Tibial nerve (tissue), 4 donors: ENCODE results near the gene CDC42BPB. TPM values are rescaled to one million over a fixed set of nuclear protein-coding genes. Genes with fewer than 3 reads are reported as not detected.

Experiments used
- DNase-seq, 2 donors: peaks; one replicate each; pipeline ENCODE4 v3.0.0-alpha.2; 2019; ENCODE audit warnings: low spot score in 2 of 2
- H3K27ac ChIP-seq, 4 donors: fragments of 200-600 bp; sonication (generic) in 3 of 4; one replicate each; pipeline ENCODE4 v1.5.1; 2017 to 2019; ENCODE audit warnings: mild to moderate bottlenecking in 1 of 4
- H3K27me3 ChIP-seq, 2 donors: fragments of 200-600 bp; sonication (generic) in 1 of 2; one replicate each; pipeline versions ENCODE4 v1.5.1 to v1.6.0; 2017 to 2019
- H3K36me3 ChIP-seq, 3 donors: fragments of 200-600 bp; sonication (generic); one replicate each; pipeline ENCODE4 v1.5.1; 2018 to 2019
- H3K4me1 ChIP-seq, 4 donors: fragments of 200-600 bp; sonication (generic) in 3 of 4; one replicate each; pipeline ENCODE4 v1.5.1; 2017 to 2019
- H3K4me3 ChIP-seq, 4 donors: fragments of 200-600 bp; sonication (generic) in 3 of 4; one replicate each; pipeline ENCODE4 v1.5.1; 2017 to 2019; ENCODE audit warnings: mild to moderate bottlenecking in 1 of 4, moderate library complexity in 1 of 4
- H3K9me3 ChIP-seq, 4 donors: fragments of 200-600 bp; sonication (generic) in 3 of 4; one replicate each; pipeline ENCODE4 v1.5.1; 2017 to 2019
- CTCF ChIP-seq, 5 experiments: fragments of 200-600 bp in 3 of 5; fragments of 450-650 bp in 2 of 5; sonication (generic) in 3 of 5; IDR thresholded peaks; one replicate each; pipeline ENCODE4 v1.5.1; 2016 to 2019; ENCODE audit warnings: antibody characterized with exemption in 5 of 5, mild to moderate bottlenecking in 3 of 5, moderate library complexity in 2 of 5
- EP300 ChIP-seq, 2 donors: sonication (generic); formaldehyde crosslinking; IDR thresholded peaks; one replicate each; pipeline ENCODE4 v1.6.1; 2017; ENCODE audit warnings: antibody characterized with exemption in 2 of 2, mild to moderate bottlenecking in 1 of 2
- POLR2A ChIP-seq, 2 donors: fragments of 450-650 bp; IDR thresholded peaks; one replicate each; pipeline ENCODE4 v1.6.1; 2017; ENCODE audit warnings: antibody characterized with exemption in 2 of 2, mild to moderate bottlenecking in 2 of 2, moderate library complexity in 2 of 2
- WGBS, 2 donors: methylation state at CpG; one replicate each; pipeline ENCODE4 v1.1.5; 2018; 5-methylcytosine and 5-hydroxymethylcytosine counted together
- total RNA-seq, 4 donors: library from RNA; depleted of rRNA; stranded (reverse); fragments of >200 nt; gene quantifications; one replicate each; pipeline ENCODE4 v1.1.0, GENCODE V29; 2016

CDC42BPB gene
- total RNA-seq, 4 donors from 2014 or later, result 115 to 172 (median 134) TPM

DNA sequence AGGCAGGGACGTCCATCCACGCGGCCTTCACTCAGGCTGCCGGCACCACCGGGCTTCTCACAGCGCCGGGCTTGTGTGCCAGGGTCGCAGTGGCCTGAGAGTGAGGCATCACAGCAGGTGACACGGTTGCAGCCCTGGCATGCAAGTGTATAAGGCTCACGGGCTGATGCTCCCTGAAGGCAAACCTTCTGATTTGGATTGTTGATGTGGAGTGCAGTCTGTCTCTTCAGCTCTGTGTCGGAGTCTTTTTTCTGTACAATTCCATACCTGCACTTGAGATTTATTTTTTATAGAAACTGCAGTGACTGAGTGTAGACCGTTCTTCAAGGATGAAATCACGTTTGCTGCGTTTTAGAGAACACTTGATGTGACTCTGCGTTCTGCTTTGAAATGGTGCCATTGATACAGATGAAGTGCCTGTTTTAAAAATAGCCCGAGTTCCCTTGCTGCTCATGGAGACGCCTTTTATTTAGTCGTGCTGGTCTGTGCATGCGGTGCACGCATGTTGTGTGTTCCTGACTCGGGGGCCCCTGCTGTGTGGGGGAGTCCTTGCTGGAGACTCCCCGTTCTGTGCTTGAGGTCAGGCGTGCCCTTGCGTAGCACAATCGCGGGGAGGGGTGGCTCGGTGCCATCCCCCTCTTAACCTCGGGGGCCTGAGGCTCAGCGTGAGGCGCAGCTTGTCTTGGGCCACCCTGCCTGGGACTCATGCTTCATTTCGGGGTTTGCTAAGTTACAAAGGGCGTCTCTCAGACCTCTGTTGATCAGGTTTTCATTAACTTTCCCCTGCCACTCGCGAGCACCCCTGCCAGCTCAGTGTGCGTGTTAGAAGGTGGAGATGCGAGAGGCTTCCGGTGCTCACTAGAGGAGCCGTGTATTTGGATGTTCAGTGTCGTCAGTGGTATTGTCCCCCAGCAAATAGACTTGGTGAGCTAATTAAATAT, 156.4 kb downstream of the CDC42BPB start:
- peaks cover 0 to 70% (median 0%) of the 10 kb centered on the region in 3 donors for H3K36me3 ChIP-seq
- 80 to 82% methylated on average over 37 to 39 of the region's 39 CpGs for WGBS, 2 donors
- H3K27ac ChIP-seq, result peak overlapping the region in 1 of 4 donors; percentile 76
- no peak for DNase-seq
- no peaks in the 10 kb centered on the region for H3K27me3 ChIP-seq
- no peaks in the 10 kb centered on the region for H3K9me3 ChIP-seq
- TF ChIP-seq CTCF (IDR thresholded peaks at IDR 0.05) (no peak), POLR2A (IDR thresholded peaks at IDR 0.05) (no peak), EP300 (IDR thresholded peaks at IDR 0.05) (no peak)
- no peaks in the 10 kb centered on the region for H3K4me1 ChIP-seq
- H3K4me3 ChIP-seq, result no peak overlapping the region

GRCh38 chr14:102899516-102899900, 157.8 kb downstream of the CDC42BPB start:
- DNase-seq, result no peak
- 92 to 95% methylated on average over 8 of the region's 8 CpGs for WGBS, 2 donors
- no peak overlapping the region for H3K4me3 ChIP-seq
- H3K9me3 ChIP-seq, result no peaks in the 10 kb centered on the region
- H3K27ac ChIP-seq, result peak overlapping the region in 1 of 4 donors; percentile 23
- TF ChIP-seq POLR2A (IDR thresholded peaks at IDR 0.05) (no peak), CTCF (IDR thresholded peaks at IDR 0.05) (no peak), EP300 (IDR thresholded peaks at IDR 0.05) (no peak)
- no peaks in the 10 kb centered on the region for H3K27me3 ChIP-seq
- no peaks in the 10 kb centered on the region for H3K4me1 ChIP-seq
- H3K36me3 ChIP-seq, result peaks cover 0 to 63% (median 0%) of the 10 kb centered on the region in 3 donors

DNA sequence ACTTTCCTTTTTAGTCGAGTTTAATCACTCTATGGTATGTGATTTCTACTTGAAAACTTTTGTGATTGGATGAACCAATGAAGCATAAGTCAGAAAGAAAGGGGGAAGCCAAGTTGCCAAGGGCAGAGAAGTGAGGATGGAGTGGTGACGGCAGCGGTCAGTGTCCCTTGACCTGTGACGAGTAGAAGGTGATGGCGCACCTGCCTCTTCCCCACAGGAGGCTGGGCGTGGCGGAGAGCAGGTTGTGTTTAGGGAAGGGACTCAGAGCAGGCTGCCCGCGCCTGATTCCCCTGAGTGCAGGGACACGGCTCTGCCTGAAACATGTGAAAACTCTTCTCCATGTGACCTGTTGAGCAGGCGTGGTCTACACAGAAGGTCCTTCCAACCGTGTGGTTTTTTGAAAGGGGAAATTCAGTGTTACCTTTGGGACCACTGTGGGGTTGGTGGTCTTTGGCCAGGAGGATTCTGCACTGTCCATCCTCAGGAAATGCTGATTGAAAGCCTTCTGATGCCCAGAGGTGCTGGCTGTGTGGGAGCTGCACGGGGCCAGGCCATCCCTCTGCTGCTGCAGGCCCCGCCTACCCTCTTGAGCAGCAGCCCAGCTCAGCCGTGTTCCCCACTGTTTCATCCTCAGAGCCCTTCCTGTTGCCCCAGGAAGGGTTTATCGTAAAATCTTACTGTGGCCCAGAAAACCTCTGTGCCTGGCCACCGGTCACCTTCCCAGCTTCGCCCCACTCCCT, 158.4 kb downstream of the CDC42BPB start:
- DNase-seq, result no peak
- H3K4me1 ChIP-seq, result no peaks in the 10 kb centered on the region
- H3K9me3 ChIP-seq, result no peaks in the 10 kb centered on the region
- H3K4me3 ChIP-seq, result no peak overlapping the region
- peak overlapping the region in 1 of 4 donors; percentile 23 for H3K27ac ChIP-seq
- no peaks in the 10 kb centered on the region for H3K27me3 ChIP-seq
- H3K36me3 ChIP-seq, result peaks cover 0 to 59% (median 0%) of the 10 kb centered on the region in 3 donors
- WGBS, 2 donors, result 89% methylated on average over 17 to 18 of the region's 18 CpGs
- no peak for TF ChIP-seq POLR2A (IDR thresholded peaks at IDR 0.05)
- TF ChIP-seq EP300 (IDR thresholded peaks at IDR 0.05), result no peak
- TF ChIP-seq CTCF (IDR thresholded peaks at IDR 0.05), result no peak

- no peaks in the 10 kb centered on the region for H3K9me3 ChIP-seq
- H3K27me3 ChIP-seq, result no peaks in the 10 kb centered on the region
- TF ChIP-seq EP300 (IDR thresholded peaks at IDR 0.05), result no peak
- TF ChIP-seq POLR2A (IDR thresholded peaks at IDR 0.05), result no peak
- TF ChIP-seq CTCF (IDR thresholded peaks at IDR 0.05), result no peak
- no peak overlapping the region for H3K4me3 ChIP-seq
- H3K4me1 ChIP-seq, result peaks cover 0 to 4% (median 0%) of the 10 kb centered on the region in 4 donors
- WGBS, 2 donors, result 86 to 95% methylated on average over 6 of the region's 6 CpGs
- no peak overlapping the region for H3K27ac ChIP-seq
- H3K36me3 ChIP-seq, result peaks cover 0 to 52% (median 0%) of the 10 kb centered on the region in 3 donors
- DNase-seq, result no peak
Observed at GRCh38 chr14:102898298-102898697, 159.1 kb downstream of the CDC42BPB start.
